HepG2 (cell line): ENCODE measurements around the gene PIP4K2B. TPM values are rescaled to one million over a fixed set of nuclear protein-coding genes. Genes with fewer than 3 reads are reported as not detected.

ENCODE experiments used
- ATF4 ChIP-seq, 2 experiments: fragments of 450-650 bp in 1 of 2; sonication (generic) in 1 of 2; formaldehyde crosslinking; IDR thresholded peaks; 2 replicates each; pipeline versions ENCODE4 v1.5.0 to v1.8.0; 2020 to 2022; ENCODE audit warnings: mild to moderate bottlenecking in 1 of 2, missing genetic modification reagents in 1 of 2
- HCFC1 ChIP-seq: fragments of 150-350 bp; IDR thresholded peaks from 2 replicates; pipeline ENCODE4 v1.6.1; 2014; ENCODE audit warnings: low read depth, low read length
- HDAC2 ChIP-seq: sonication (generic); formaldehyde crosslinking; IDR thresholded peaks from 2 replicates; pipeline ENCODE4 v1.4.0; 2020; ENCODE audit warnings: missing genetic modification reagents
- HNRNPK ChIP-seq: fragments of 200-400 bp; formaldehyde crosslinking; IDR thresholded peaks from 2 replicates; pipeline ENCODE4 v1.6.1; 2018; ENCODE audit warnings: low read length, low read depth, moderate library complexity, mild to moderate bottlenecking; ENCODE audit not compliant: poor library complexity, severe bottlenecking
- IRF1 ChIP-seq: sonication (generic); formaldehyde crosslinking; IDR thresholded peaks from 2 replicates; pipeline ENCODE4 v1.4.0; 2020; ENCODE audit warnings: low read depth, mild to moderate bottlenecking, missing genetic modification reagents
- LBX2 ChIP-seq: sonication (generic); formaldehyde crosslinking; IDR thresholded peaks from 2 replicates; pipeline ENCODE4 v1.5.0; 2020; ENCODE audit warnings: missing genetic modification reagents, mild to moderate bottlenecking, borderline replicate concordance
- PAF1 ChIP-seq: IDR thresholded peaks from 2 replicates; pipeline ENCODE4 v1.6.1; 2016; ENCODE audit warnings: missing genetic modification reagents, missing compliant biosample characterization
- PAXIP1 ChIP-seq: sonication (generic); formaldehyde crosslinking; conservative IDR thresholded peaks from 2 replicates; pipeline ENCODE4 v1.4.0; 2020; ENCODE audit warnings: mild to moderate bottlenecking, missing genetic modification reagents, moderate library complexity
- POLR2AphosphoS5 ChIP-seq: IDR thresholded peaks from 2 replicates; pipeline ENCODE4 v1.6.1; 2012; ENCODE audit warnings: low read depth, low read length
- RBFOX2 ChIP-seq: fragments of 200-400 bp; formaldehyde crosslinking; IDR thresholded peaks from 2 replicates; pipeline ENCODE4 v1.6.1; 2017; ENCODE audit warnings: low read depth, mild to moderate bottlenecking, low read length
- SNAPC2 ChIP-seq: sonication (generic); formaldehyde crosslinking; IDR thresholded peaks from 2 replicates; pipeline ENCODE4 v1.8.1; 2022; ENCODE audit warnings: mild to moderate bottlenecking, missing genetic modification reagents
- SNAPC4 ChIP-seq: sonication (generic); formaldehyde crosslinking; IDR thresholded peaks from 2 replicates; pipeline ENCODE4 v1.4.0; 2020; ENCODE audit warnings: mild to moderate bottlenecking, missing genetic modification reagents
- SSRP1 ChIP-seq: IDR thresholded peaks from 2 replicates; pipeline ENCODE4 v1.6.1; 2016; ENCODE audit warnings: control low read depth
- TEF ChIP-seq: sonication (generic); formaldehyde crosslinking; IDR thresholded peaks from 2 replicates; pipeline ENCODE4 v1.5.0; 2020; ENCODE audit warnings: missing genetic modification reagents
- TOE1 ChIP-seq: sonication (generic); formaldehyde crosslinking; IDR thresholded peaks from 2 replicates; pipeline ENCODE4 v1.4.0; 2020; ENCODE audit warnings: mild to moderate bottlenecking, missing genetic modification reagents
- WIZ ChIP-seq: sonication (generic); formaldehyde crosslinking; IDR thresholded peaks from 2 replicates; pipeline ENCODE4 v1.5.1; 2020; ENCODE audit warnings: mild to moderate bottlenecking, missing genetic modification reagents
- ZNF160 ChIP-seq: sonication (generic); formaldehyde crosslinking; IDR thresholded peaks from 2 replicates; pipeline ENCODE4 v1.8.0; 2022; ENCODE audit warnings: mild to moderate bottlenecking, inconsistent platforms, missing genetic modification reagents
- ZNF17 ChIP-seq: sonication (generic); formaldehyde crosslinking; IDR thresholded peaks from 2 replicates; pipeline ENCODE4 v1.5.0; 2020; ENCODE audit warnings: mild to moderate bottlenecking, missing genetic modification reagents
- polyA plus RNA-seq, 8 experiments: library from polyadenylated mRNA; depleted of rRNA in 3 of 8; stranded (reverse) in 7 of 8; unstranded in 1 of 8; fragments of >200 nt; fragmentation: Illumina TruSeq in 4 of 8; extraction: Trizol in 4 of 8; gene quantifications; 2 replicates each; pipeline versions ENCODE4 v1.2.1 to v1.2.3, GENCODE V29; 2011 to 2016; ENCODE audit warnings: low read depth in 4 of 8, missing spikeins in 1 of 8, mixed read lengths in 1 of 8; ENCODE audit not compliant: insufficient read depth in 1 of 8
- total RNA-seq, 5 experiments: library from RNA; depleted of rRNA; stranded (reverse); fragments of >200 nt; fragmentation: Illumina TruSeq; extraction: Trizol; gene quantifications; 2 replicates each; pipeline ENCODE4 v1.2.3, GENCODE V29; 2016; ENCODE audit warnings: low read depth in 1 of 5

The PIP4K2B gene
- total and polyA plus RNA-seq, 2 of the 13 experiments (the other 11 are each of a cell fraction or from before 2014, with no cell fraction given), result 20.4 to 54.0 TPM

- TF ChIP-seq TOE1 (CRISPR knock-in tag) (no peak), PAF1 (CRISPR knock-in tag) (0 out of 2 replicates have a peak, but pooled peaks have one; percentile 7), PAXIP1 (CRISPR knock-in tag) (no peak), SNAPC2 (CRISPR knock-in tag) (no peak), ZNF160 (CRISPR knock-in tag) (no peak), IRF1 (CRISPR knock-in tag) (no peak), SNAPC4 (CRISPR knock-in tag) (no peak), POLR2AphosphoS5 (0 out of 2 replicates have a peak, but pooled peaks have one; percentile 19), RBFOX2 (peak; percentile 65), ATF4 (CRISPR knock-in tag; IDR thresholded peaks at IDR 0.05) (no peak), TEF (CRISPR knock-in tag) (no peak), LBX2 (no peak), WIZ (CRISPR knock-in tag) (no peak), HDAC2 (CRISPR knock-in tag) (no peak), HCFC1 (no peak), ZNF17 (CRISPR knock-in tag) (no peak), HNRNPK (no peak), SSRP1 (no peak)
Observed at GRCh38 chr17:38848557-38848891, 49.2 kb upstream of the PIP4K2B start (continued).
